Nephron progenitor cell (in vitro differentiated cells): ENCODE data around the gene CNTNAP2.

Experiments used
- DNase-seq: peaks from one replicate; pipeline ENCODE4 v3.0.0; 2021
- H3K27ac Mint-ChIP-seq: 2 replicates; pipeline ENCODE4 v1.8.0; 2021; ENCODE audit warnings: mild to moderate bottlenecking, moderate library complexity, mixed read lengths
- H3K27me3 Mint-ChIP-seq: 2 replicates; pipeline ENCODE4 v1.8.0; 2021; ENCODE audit warnings: mild to moderate bottlenecking, low read depth, mixed read lengths; ENCODE audit not compliant: poor library complexity
- H3K36me3 Mint-ChIP-seq: 2 replicates; pipeline ENCODE4 v1.8.0; 2021; ENCODE audit warnings: low read depth, mixed read lengths
- H3K4me1 Mint-ChIP-seq: 2 replicates; pipeline ENCODE4 v1.8.0; 2021; ENCODE audit warnings: mixed read lengths
- H3K4me3 Mint-ChIP-seq: 2 replicates; pipeline ENCODE4 v1.8.0; 2021; ENCODE audit warnings: mild to moderate bottlenecking, moderate library complexity, mixed read lengths
- H3K9me3 Mint-ChIP-seq: 2 replicates; pipeline ENCODE4 v1.8.0; 2021; ENCODE audit warnings: mild to moderate bottlenecking, moderate library complexity, mixed read lengths
- TF ChIP-seq, protein P1 (sequence below): fragments of 200-600 bp; sonication (generic); IDR thresholded peaks from 2 replicates; pipeline ENCODE4 v1.5.0; 2021; ENCODE audit warnings: antibody characterized with exemption

Gene CNTNAP2

DNA sequence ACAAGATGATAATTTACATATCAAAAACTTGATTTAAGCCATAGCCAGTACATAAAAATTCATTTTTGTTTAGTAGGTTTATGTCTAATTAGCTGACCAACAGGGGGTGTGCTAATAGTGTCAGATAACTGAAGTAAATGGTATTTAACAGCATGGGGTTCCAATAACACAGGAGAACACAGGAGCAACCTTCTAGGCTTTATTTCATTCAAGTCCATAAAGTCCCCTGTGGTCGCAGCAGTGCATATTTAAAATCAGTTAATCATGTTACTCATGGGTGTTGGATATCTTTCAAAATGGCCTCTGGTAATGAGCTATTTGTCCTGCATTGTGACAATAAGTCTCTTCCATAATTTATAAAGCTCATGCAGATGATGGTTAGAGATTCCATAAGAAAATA, 238.6 kb downstream of the CNTNAP2 start:
- Mint-ChIP-seq H3K4me3 (no peak overlapping the region), H3K9me3 (no peaks in the 10 kb centered on the region), H3K36me3 (no peaks in the 10 kb centered on the region), H3K27ac (no peak overlapping the region), H3K27me3 (no peaks in the 10 kb centered on the region), H3K4me1 (no peaks in the 10 kb centered on the region)
- DNase-seq: no peak
- TF ChIP-seq, protein P1, sequence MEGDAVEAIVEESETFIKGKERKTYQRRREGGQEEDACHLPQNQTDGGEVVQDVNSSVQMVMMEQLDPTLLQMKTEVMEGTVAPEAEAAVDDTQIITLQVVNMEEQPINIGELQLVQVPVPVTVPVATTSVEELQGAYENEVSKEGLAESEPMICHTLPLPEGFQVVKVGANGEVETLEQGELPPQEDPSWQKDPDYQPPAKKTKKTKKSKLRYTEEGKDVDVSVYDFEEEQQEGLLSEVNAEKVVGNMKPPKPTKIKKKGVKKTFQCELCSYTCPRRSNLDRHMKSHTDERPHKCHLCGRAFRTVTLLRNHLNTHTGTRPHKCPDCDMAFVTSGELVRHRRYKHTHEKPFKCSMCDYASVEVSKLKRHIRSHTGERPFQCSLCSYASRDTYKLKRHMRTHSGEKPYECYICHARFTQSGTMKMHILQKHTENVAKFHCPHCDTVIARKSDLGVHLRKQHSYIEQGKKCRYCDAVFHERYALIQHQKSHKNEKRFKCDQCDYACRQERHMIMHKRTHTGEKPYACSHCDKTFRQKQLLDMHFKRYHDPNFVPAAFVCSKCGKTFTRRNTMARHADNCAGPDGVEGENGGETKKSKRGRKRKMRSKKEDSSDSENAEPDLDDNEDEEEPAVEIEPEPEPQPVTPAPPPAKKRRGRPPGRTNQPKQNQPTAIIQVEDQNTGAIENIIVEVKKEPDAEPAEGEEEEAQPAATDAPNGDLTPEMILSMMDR: no peak

GRCh38 chr7:146359176-146359575, 242.6 kb downstream of the CNTNAP2 start:
- Mint-ChIP-seq H3K4me1 (no peaks in the 10 kb centered on the region), H3K36me3 (no peaks in the 10 kb centered on the region), H3K9me3 (no peaks in the 10 kb centered on the region), H3K4me3 (no peak overlapping the region), H3K27me3 (no peaks in the 10 kb centered on the region), H3K27ac (no peak overlapping the region)
- DNase-seq: no peak
- TF ChIP-seq, protein P1: no peak

- no peak for DNase-seq
- no peaks in the 10 kb centered on the region for H3K4me1 Mint-ChIP-seq
- H3K27me3 Mint-ChIP-seq: no peaks in the 10 kb centered on the region
- TF ChIP-seq, protein P1: no peak
- H3K4me3 Mint-ChIP-seq: no peak overlapping the region
- no peak overlapping the region for H3K27ac Mint-ChIP-seq
- H3K9me3 Mint-ChIP-seq: no peaks in the 10 kb centered on the region
- no peaks in the 10 kb centered on the region for H3K36me3 Mint-ChIP-seq
Measured at GRCh38 chr7:146366938-146367337, 250.3 kb downstream of the CNTNAP2 start.

GRCh38 chr7:146370171-146370570, 253.6 kb downstream of the CNTNAP2 start:
- Mint-ChIP-seq H3K27me3 (no peaks in the 10 kb centered on the region), H3K9me3 (no peaks in the 10 kb centered on the region), H3K36me3 (no peaks in the 10 kb centered on the region), H3K4me3 (no peak overlapping the region), H3K4me1 (no peaks in the 10 kb centered on the region), H3K27ac (no peak overlapping the region)
- no peak for DNase-seq
- TF ChIP-seq, protein P1: no peak

GRCh38 chr7:146375170-146375569, 258.6 kb downstream of the CNTNAP2 start:
- TF ChIP-seq, protein P1: no peak

DNA sequence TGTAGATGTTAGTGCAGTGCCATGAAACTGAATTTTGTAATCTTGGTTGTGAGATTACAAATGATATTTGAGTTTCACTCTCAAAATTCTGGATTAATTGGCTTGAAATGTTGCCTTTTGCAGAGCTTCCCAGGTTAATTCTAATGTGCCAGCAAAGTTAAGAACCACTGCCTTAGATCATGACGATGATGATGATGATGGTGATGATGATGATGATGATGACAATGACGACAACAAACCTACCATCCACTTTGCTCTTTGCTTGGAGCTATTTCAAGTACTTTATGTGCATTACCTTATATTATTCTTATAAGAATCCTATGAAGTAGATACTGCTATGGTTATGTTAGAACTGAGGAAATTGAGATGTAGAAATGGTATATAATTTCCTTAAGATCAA, 261.6 kb downstream of the CNTNAP2 start:
- Mint-ChIP-seq H3K4me3 (no peak overlapping the region), H3K27me3 (no peaks in the 10 kb centered on the region), H3K27ac (no peak overlapping the region), H3K36me3 (no peaks in the 10 kb centered on the region), H3K4me1 (no peaks in the 10 kb centered on the region), H3K9me3 (no peaks in the 10 kb centered on the region)
- TF ChIP-seq, protein P1: no peak
- DNase-seq: no peak

More at GRCh38 chr7:146375170-146375569, 258.6 kb downstream of the CNTNAP2 start:
- Mint-ChIP-seq H3K36me3 (no peaks in the 10 kb centered on the region), H3K4me1 (no peaks in the 10 kb centered on the region), H3K4me3 (no peak overlapping the region), H3K27ac (no peak overlapping the region), H3K9me3 (no peaks in the 10 kb centered on the region), H3K27me3 (no peaks in the 10 kb centered on the region)
- DNase-seq: no peak
